PFSK-1 (cell line): ENCODE measurements around the gene AP2A2.

Experiments
- POLR2AphosphoS5 ChIP-seq: IDR thresholded peaks from 2 replicates; pipeline ENCODE4 v1.6.1; 2012; ENCODE audit warnings: low read depth, mild to moderate bottlenecking, control low read depth, low read length, moderate library complexity
- REST ChIP-seq, 2 experiments: IDR thresholded peaks; 2 replicates each; pipeline versions ENCODE4 v1.6.1 to v1.8.0; 2011 to 2012; ENCODE audit warnings: low read depth in 2 of 2, low read length in 2 of 2, control low read depth in 1 of 2, inconsistent platforms in 1 of 2, mild to moderate bottlenecking in 1 of 2, moderate library complexity in 1 of 2; ENCODE audit not compliant: insufficient read depth in 1 of 2
- TAF1 ChIP-seq: IDR thresholded peaks from 2 replicates; pipeline ENCODE4 v1.6.1; 2012; ENCODE audit warnings: low read length, control low read depth, borderline replicate concordance; ENCODE audit not compliant: insufficient read depth

- TF ChIP-seq TAF1 (no peak), POLR2AphosphoS5 (no peak), REST (IDR thresholded peaks at IDR 0.05; ENCODE audit: insufficient read depth in 1 of 2, low read depth in 2 of 2, low read length in 2 of 2) (no peak)
These were observed 109.0 kb downstream of the AP2A2 start for GRCh38 chr11:1034456-1035295.
